ENCODE results near the gene ABHD16B. TPM values are rescaled to one million over a fixed set of nuclear protein-coding genes. Genes with fewer than 3 reads are reported as not detected.

ABHD16B gene
- total RNA-seq, 1 donor from 2014 or later = not detected

GRCh38 chr20:63831646-63831992 is 29.7 kb upstream of the ABHD16B start:
- peaks cover 48% of the 10 kb centered on the region for H3K27me3 ChIP-seq (ENCODE audit: control insufficient read depth, insufficient read depth, low read length)
- TF ChIP-seq CTCF (IDR thresholded peaks at IDR 0.05; ENCODE audit: insufficient read depth, low read length, poor library complexity, severe bottlenecking) = no peak
- H3K36me3 ChIP-seq (ENCODE audit: control insufficient read depth, insufficient read depth, low read length) = no peaks in the 10 kb centered on the region
- DNase-seq (ENCODE audit: low read depth) = no peak
- peak overlapping the region; percentile 39 for H3K4me3 ChIP-seq (ENCODE audit: low read depth, low read length)

DNA sequence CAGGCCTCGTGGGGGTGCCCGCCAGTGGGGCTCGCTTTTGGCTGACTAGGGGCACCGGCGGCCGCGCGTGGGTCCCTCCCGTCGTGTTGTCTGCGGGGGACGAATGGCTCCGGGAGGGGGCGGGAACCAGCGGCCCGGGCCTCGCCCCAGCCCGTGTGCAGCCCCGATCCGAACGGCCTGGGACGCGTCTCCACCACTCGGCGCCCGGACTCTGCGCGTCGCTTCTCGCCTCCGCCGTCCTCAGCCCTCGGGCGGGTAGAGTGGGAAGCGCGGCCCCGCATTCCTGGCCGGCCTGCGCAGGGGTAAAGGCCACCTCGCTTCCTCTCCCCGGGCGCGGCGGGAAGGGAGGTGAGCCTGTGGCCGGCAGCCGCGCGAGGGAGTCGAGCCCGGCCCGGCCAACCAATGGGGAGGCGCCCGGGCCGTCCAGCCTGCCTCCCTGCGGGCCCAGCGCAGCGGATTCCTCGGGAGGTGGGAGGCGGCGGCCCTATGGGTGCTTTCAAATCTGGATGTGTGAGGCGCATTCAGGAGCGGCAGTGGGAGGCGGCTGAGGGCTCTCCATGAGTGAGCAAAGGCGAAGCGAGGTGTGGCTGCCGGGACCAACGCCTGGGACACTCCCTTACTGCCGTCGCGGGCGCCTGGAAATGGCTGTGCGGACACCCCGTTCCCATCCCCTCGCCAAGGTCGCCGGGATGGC is 29.2 kb upstream of the ABHD16B start:
- TF ChIP-seq CTCF (IDR thresholded peaks at IDR 0.05; ENCODE audit: insufficient read depth, low read length, poor library complexity, severe bottlenecking) = no peak
- H3K36me3 ChIP-seq (ENCODE audit: control insufficient read depth, insufficient read depth, low read length) = no peaks in the 10 kb centered on the region
- H3K4me3 ChIP-seq (ENCODE audit: low read depth, low read length) = peak overlapping the region; percentile 22
- DNase-seq (ENCODE audit: low read depth) = no peak
- peaks cover 46% of the 10 kb centered on the region for H3K27me3 ChIP-seq (ENCODE audit: control insufficient read depth, insufficient read depth, low read length)

GRCh38 chr20:63833776-63834490 is 27.4 kb upstream of the ABHD16B start:
- Histone ChIP-seq H3K4me3 (ENCODE audit: low read depth, low read length) (no peak overlapping the region), H3K36me3 (ENCODE audit: control insufficient read depth, insufficient read depth, low read length) (no peaks in the 10 kb centered on the region), H3K27me3 (ENCODE audit: control insufficient read depth, insufficient read depth, low read length) (peaks cover 40% of the 10 kb centered on the region)
- DNase-seq (ENCODE audit: low read depth) = no peak
- TF ChIP-seq CTCF (IDR thresholded peaks at IDR 0.05; ENCODE audit: insufficient read depth, low read length, poor library complexity, severe bottlenecking) = no peak

- DNase-seq (ENCODE audit: low read depth) = no peak
- Histone ChIP-seq H3K36me3 (ENCODE audit: control insufficient read depth, insufficient read depth, low read length) (no peaks in the 10 kb centered on the region), H3K4me3 (ENCODE audit: low read depth, low read length) (no peak overlapping the region), H3K27me3 (ENCODE audit: control insufficient read depth, insufficient read depth, low read length) (peaks cover 35% of the 10 kb centered on the region)
- TF ChIP-seq CTCF (IDR thresholded peaks at IDR 0.05; ENCODE audit: insufficient read depth, low read length, poor library complexity, severe bottlenecking) = no peak
These were observed 26.8 kb upstream of the ABHD16B start for GRCh38 chr20:63834491-63834880.

DNA sequence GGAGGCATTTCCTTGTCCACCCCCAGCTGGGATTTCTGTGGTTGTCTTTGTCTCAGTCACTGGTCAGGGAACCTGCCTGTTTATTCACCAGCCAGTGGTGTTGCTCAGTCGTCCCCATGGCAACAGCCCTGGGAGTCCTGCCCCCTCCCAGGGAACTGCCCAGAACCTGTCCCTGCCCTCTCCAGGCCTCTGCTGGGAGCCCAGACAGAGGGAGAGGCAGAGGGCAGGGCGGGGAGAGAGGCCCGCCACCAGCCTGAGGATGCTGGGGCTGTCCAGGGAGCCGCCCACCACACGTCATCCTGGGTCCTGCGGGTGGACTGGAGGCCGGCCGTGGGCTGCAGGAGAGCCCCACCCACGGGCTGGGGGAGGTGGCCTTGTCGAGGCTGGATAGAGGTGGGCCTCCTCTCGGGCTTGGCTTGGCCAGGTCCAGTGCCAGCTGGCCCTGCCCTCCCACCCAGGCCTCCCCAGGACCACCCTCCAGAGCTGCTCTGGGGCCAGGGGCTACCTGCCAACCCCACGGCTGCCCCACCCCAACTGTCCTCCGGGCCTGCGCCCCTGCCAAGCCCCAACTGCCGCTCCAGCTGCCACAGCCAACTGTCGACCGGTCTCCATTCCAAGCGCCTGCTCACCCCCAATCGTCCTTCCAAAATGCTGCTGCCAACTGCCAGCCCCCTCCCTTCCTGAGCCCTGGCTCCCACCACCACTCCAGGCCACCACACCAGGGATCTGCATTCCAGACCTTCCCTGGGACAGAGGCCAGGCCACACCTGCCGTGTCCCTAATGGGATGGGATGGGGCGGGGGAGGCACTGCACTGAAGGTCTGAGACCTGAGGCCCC is 26.1 kb upstream of the ABHD16B start:
- H3K27me3 ChIP-seq (ENCODE audit: control insufficient read depth, insufficient read depth, low read length) = peaks cover 27% of the 10 kb centered on the region
- H3K4me3 ChIP-seq (ENCODE audit: low read depth, low read length) = no peak overlapping the region
- no peaks in the 10 kb centered on the region for H3K36me3 ChIP-seq (ENCODE audit: control insufficient read depth, insufficient read depth, low read length)
- DNase-seq (ENCODE audit: low read depth) = peak; percentile 95
- no peak for TF ChIP-seq CTCF (IDR thresholded peaks at IDR 0.05; ENCODE audit: insufficient read depth, low read length, poor library complexity, severe bottlenecking)
